Upper lobe of left lung (tissue), 6 donors: Measurements from ENCODE around the gene RASAL2. TPM values are rescaled to one million over a fixed set of nuclear protein-coding genes. Genes with fewer than 3 reads are reported as not detected.

Experiments
- ATAC-seq, 2 donors: fragments of 200-7000 bp; cut with Tn5 transposase; one replicate each; pipeline ENCODE4 v1.9.1; 2022; ENCODE audit warnings: mild to moderate bottlenecking in 2 of 2, moderate library complexity in 2 of 2; ENCODE audit not compliant: low FRiP score in 2 of 2
- DNase-seq, 2 donors: peaks; one replicate each; pipeline ENCODE4 v3.0.0-alpha.2; 2019 to 2020
- H3K27ac ChIP-seq, 4 donors: fragments of 200-600 bp; sonication (generic); one replicate each; pipeline ENCODE4 v1.5.1; 2016 to 2019
- H3K27me3 ChIP-seq, 4 donors: fragments of 200-600 bp; sonication (generic); one replicate each; pipeline ENCODE4 v1.5.1; 2017 to 2019
- H3K36me3 ChIP-seq, 4 donors: fragments of 200-600 bp; sonication (generic); one replicate each; pipeline ENCODE4 v1.5.1; 2016 to 2019
- H3K4me1 ChIP-seq, 4 donors: fragments of 200-600 bp; sonication (generic); one replicate each; pipeline ENCODE4 v1.5.1; 2018 to 2019
- H3K4me3 ChIP-seq, 4 donors: fragments of 200-600 bp; sonication (generic); one replicate each; pipeline ENCODE4 v1.5.1; 2017 to 2019; ENCODE audit warnings: mild to moderate bottlenecking in 2 of 4, moderate library complexity in 1 of 4
- H3K9me3 ChIP-seq, 4 donors: fragments of 200-600 bp; sonication (generic); one replicate each; pipeline ENCODE4 v1.5.1; 2018 to 2019
- EP300 ChIP-seq, 4 donors: sonication (generic); formaldehyde crosslinking; IDR thresholded peaks; one replicate each; pipeline ENCODE4 v1.5.1; 2017; ENCODE audit warnings: antibody characterized with exemption in 4 of 4, control low read depth in 2 of 4
- POLR2A ChIP-seq, 4 donors: fragments of 450-650 bp; IDR thresholded peaks; one replicate each; pipeline ENCODE4 v1.5.1; 2016 to 2017; ENCODE audit warnings: antibody characterized with exemption in 4 of 4, mild to moderate bottlenecking in 2 of 4
- POLR2AphosphoS5 ChIP-seq, 2 donors: sonication (generic); formaldehyde crosslinking; IDR thresholded peaks; one replicate each; pipeline ENCODE4 v1.5.1; 2017; ENCODE audit warnings: antibody characterized with exemption in 2 of 2
- WGBS, 2 donors: methylation state at CpG; one replicate each; pipeline ENCODE4 v1.1.5; 2017 to 2018; 5-methylcytosine and 5-hydroxymethylcytosine counted together
- total RNA-seq, 6 donors: library from RNA; depleted of rRNA in 4 of 6; stranded (reverse); fragments of >200 nt in 4 of 6; gene quantifications; one replicate each; pipeline versions ENCODE4 v1.1.0 to v1.2.1, GENCODE V29; 2016 to 2021
- TF ChIP-seq, protein P1 (sequence below), 6 experiments: fragments of 450-650 bp in 4 of 6; fragments of 200-600 bp in 2 of 6; sonication (generic) in 2 of 6; IDR thresholded peaks; one replicate each; pipeline ENCODE4 v1.5.1; 2016 to 2019; ENCODE audit warnings: antibody characterized with exemption in 6 of 6
- donor health status: DM: no; HTN: no; CAD: no; lungs with moderate emphysema.
- donor health status: DM: no; HTN: yes; CAD: no; lungs with severe emphysema.

The RASAL2 gene
- total RNA-seq, 6 donors from 2014 or later: 24.7 to 59.0 (median 41.6) TPM

DNA sequence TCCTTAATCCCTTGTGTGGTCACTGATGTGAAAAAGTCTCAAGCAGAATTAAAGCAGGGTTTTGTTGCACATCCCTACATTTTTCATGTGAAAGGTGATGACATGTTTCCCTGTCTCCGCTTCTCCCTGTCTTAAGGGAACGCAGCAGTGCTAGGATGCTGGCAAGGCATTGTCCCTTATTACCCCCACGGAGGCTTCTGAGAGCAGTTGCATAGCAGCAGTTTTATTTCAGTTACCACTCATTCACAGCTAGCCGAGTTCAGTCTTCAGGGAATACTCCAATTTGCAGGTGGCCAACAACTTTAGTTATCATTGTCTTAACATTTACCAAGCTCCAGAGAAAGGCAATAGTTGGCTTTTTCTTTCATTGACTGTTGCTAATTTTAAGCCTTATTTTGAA is 313.8 kb downstream of the RASAL2 start:
- 52 to 60% methylated on average over 4 of the region's 4 CpGs for WGBS, 2 donors
- H3K4me3 ChIP-seq: no peak overlapping the region
- ATAC-seq: no peak
- H3K27me3 ChIP-seq: no peaks in the 10 kb centered on the region
- H3K36me3 ChIP-seq: no peaks in the 10 kb centered on the region
- H3K27ac ChIP-seq: no peak overlapping the region
- H3K4me1 ChIP-seq: peaks cover 0 to 16% (median 0%) of the 10 kb centered on the region in 4 donors
- H3K9me3 ChIP-seq: no peaks in the 10 kb centered on the region
- TF ChIP-seq, protein P1, sequence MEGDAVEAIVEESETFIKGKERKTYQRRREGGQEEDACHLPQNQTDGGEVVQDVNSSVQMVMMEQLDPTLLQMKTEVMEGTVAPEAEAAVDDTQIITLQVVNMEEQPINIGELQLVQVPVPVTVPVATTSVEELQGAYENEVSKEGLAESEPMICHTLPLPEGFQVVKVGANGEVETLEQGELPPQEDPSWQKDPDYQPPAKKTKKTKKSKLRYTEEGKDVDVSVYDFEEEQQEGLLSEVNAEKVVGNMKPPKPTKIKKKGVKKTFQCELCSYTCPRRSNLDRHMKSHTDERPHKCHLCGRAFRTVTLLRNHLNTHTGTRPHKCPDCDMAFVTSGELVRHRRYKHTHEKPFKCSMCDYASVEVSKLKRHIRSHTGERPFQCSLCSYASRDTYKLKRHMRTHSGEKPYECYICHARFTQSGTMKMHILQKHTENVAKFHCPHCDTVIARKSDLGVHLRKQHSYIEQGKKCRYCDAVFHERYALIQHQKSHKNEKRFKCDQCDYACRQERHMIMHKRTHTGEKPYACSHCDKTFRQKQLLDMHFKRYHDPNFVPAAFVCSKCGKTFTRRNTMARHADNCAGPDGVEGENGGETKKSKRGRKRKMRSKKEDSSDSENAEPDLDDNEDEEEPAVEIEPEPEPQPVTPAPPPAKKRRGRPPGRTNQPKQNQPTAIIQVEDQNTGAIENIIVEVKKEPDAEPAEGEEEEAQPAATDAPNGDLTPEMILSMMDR (IDR thresholded peaks at IDR 0.05): no peak
- TF ChIP-seq POLR2A (IDR thresholded peaks at IDR 0.05): no peak
- TF ChIP-seq POLR2AphosphoS5 (IDR thresholded peaks at IDR 0.05): no peak
- no peak for TF ChIP-seq EP300 (IDR thresholded peaks at IDR 0.05)
- no peak for DNase-seq

DNA sequence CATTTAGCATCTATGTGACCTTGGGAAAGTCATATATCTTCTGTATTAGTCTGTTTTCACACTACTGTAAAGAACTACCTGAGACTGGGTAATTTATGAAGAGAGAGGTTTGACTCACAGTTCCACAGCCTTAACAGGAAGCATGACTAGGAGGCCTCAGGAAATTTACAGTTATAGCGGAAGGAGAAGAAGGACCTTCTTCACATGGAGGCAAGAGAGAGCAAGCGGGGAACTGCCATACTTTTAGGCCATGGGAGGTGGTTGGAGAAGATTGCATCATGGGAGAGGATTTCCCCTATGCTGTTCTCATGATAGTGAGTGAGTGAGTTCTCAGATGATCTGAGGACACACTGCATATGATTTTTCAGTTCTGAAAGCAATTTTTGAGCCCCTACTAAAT is 315.0 kb downstream of the RASAL2 start:
- TF ChIP-seq POLR2AphosphoS5 (IDR thresholded peaks at IDR 0.05): no peak
- TF ChIP-seq EP300 (IDR thresholded peaks at IDR 0.05): no peak
- TF ChIP-seq, protein P1 (IDR thresholded peaks at IDR 0.05): no peak
- no peak for TF ChIP-seq POLR2A (IDR thresholded peaks at IDR 0.05)
- no peaks in the 10 kb centered on the region for H3K36me3 ChIP-seq
- peaks cover 0 to 16% (median 0%) of the 10 kb centered on the region in 4 donors for H3K4me1 ChIP-seq
- no peaks in the 10 kb centered on the region for H3K27me3 ChIP-seq
- no peak for ATAC-seq
- no peak overlapping the region for H3K27ac ChIP-seq
- no peak overlapping the region for H3K4me3 ChIP-seq
- 77 to 90% methylated on average over 2 of the region's 2 CpGs for whole genome bisulfite sequencing, 2 donors
- no peak for DNase-seq
- no peaks in the 10 kb centered on the region for H3K9me3 ChIP-seq

DNA sequence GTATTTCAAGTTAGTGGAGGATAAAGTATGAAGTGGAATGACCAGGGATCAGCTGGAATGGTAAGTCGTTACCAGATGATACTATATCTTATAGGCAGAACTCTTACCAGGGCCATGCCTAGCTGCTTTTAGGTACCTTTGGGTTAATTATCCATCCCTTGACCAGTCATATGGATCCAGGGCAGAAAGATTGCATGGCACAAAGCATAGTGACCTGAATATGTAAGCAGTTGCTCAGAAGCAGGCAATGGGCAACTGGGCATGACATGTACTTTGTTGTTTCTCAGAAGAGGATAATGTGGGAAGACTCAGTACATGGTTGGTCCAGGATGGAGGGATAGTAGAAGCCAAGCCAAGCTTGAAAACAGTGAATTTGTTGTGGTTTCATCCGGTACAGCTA is 315.6 kb downstream of the RASAL2 start:
- 77 to 98% methylated on average over 2 of the region's 2 CpGs for WGBS, 2 donors
- DNase-seq (no peak), ATAC-seq (no peak)
- H3K4me3 ChIP-seq: no peak overlapping the region
- H3K27me3 ChIP-seq: no peaks in the 10 kb centered on the region
- H3K9me3 ChIP-seq: no peaks in the 10 kb centered on the region
- H3K27ac ChIP-seq: no peak overlapping the region
- H3K4me1 ChIP-seq: peaks cover 0 to 16% (median 0%) of the 10 kb centered on the region in 4 donors
- TF ChIP-seq POLR2A (IDR thresholded peaks at IDR 0.05) (no peak), EP300 (IDR thresholded peaks at IDR 0.05) (no peak), POLR2AphosphoS5 (IDR thresholded peaks at IDR 0.05) (no peak)
- TF ChIP-seq, protein P1 (IDR thresholded peaks at IDR 0.05): no peak
- H3K36me3 ChIP-seq: no peaks in the 10 kb centered on the region

DNA sequence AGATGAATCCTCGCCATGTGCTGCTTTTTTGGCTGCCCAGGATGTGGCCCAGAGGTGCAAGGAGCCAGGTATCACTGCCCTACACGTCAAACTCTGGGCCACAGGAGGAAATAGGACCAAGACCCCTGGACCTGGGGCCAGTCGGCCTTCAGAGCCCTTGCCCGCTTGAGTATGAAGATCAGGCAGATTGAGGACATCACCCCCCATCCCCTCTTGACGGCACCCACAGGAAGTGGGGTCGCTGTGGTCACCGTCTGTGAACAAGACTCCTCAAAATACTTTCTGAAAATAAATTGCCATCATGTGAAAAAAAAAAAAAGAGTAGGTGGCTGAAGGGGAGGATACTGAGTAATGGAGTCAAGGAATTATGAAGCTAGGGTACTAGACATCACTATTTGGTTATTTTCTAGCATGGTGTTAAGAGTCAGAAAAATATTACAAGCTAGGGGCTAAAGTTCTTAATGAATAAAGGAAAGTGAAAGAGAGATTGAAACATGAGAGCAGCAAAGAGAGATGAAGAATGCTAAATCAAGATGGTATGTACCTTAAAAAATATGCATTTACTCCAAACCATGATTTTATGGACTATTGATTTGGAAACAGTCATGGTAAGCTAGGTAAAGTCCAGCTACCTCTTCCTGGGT is 318.0 kb downstream of the RASAL2 start:
- Histone ChIP-seq H3K4me3 (no peak overlapping the region), H3K27ac (no peak overlapping the region), H3K27me3 (no peaks in the 10 kb centered on the region), H3K9me3 (no peaks in the 10 kb centered on the region), H3K4me1 (peaks cover 0 to 15% (median 0%) of the 10 kb centered on the region in 4 donors), H3K36me3 (no peaks in the 10 kb centered on the region)
- no peak for DNase-seq
- ATAC-seq: no peak
- 75 to 77% methylated on average over 6 to 7 of the region's 7 CpGs for WGBS, 2 donors
- no peak for TF ChIP-seq POLR2A (IDR thresholded peaks at IDR 0.05)
- TF ChIP-seq, protein P1 (IDR thresholded peaks at IDR 0.05): no peak
- no peak for TF ChIP-seq EP300 (IDR thresholded peaks at IDR 0.05)
- TF ChIP-seq POLR2AphosphoS5 (IDR thresholded peaks at IDR 0.05): no peak

DNA sequence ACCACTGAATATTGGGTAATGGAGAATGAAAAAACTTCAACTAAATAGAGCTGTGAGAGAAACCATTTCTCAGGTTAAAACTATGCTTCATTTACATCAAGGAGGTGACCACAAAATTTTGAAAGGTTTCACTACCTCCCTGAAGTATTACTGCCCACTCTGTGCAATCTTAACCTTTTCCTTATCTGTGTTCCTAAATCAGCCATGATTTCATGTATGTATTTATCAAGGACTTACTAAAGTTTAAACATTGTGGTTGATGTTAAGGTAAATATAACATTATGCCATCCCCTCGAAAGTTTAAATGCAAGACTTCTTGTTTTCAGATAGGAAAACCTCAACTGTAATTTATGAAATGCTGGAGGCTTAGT is 318.5 kb downstream of the RASAL2 start:
- no peak overlapping the region for H3K4me3 ChIP-seq
- peaks cover 0 to 10% (median 0%) of the 10 kb centered on the region in 4 donors for H3K4me1 ChIP-seq
- 42 to 44% methylated on average over 1 of the region's 1 CpG for WGBS, 2 donors
- no peaks in the 10 kb centered on the region for H3K36me3 ChIP-seq
- ATAC-seq (no peak), DNase-seq (no peak)
- H3K9me3 ChIP-seq: no peaks in the 10 kb centered on the region
- no peaks in the 10 kb centered on the region for H3K27me3 ChIP-seq
- TF ChIP-seq POLR2A (IDR thresholded peaks at IDR 0.05) (no peak), EP300 (IDR thresholded peaks at IDR 0.05) (no peak), POLR2AphosphoS5 (IDR thresholded peaks at IDR 0.05) (no peak)
- TF ChIP-seq, protein P1 (IDR thresholded peaks at IDR 0.05): no peak
- no peak overlapping the region for H3K27ac ChIP-seq
